HG03095 (cell line): ENCODE results near the gene P2RX5.

Experiments used
- ATAC-seq: cut with Tn5 transposase; IDR thresholded peaks from one replicate; pipeline ENCODE4 v1.9.1; 2021; ENCODE audit warnings: moderate library complexity; ENCODE audit not compliant: unreplicated experiment

P2RX5 gene

DNA sequence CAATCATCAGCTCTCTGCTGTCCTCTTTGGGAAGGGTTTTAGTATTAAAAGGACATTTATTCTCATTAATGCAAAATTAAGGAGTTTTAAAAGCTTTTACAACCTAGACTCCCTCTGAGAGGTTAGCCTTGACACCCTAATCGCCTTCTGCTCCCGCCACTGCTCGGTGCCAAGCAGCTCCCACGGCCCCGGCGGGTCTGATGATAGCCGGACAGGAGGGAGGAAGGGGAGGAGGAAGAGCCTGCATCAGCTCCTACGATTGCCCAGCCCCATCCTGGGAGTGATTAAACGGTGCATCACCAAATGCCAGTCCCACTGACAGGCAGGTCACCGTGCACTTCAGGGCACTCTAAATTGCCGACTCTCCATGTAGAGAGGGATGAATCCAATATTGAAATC, 68.2 kb downstream of the P2RX5 start:
- ATAC-seq: no peak

DNA sequence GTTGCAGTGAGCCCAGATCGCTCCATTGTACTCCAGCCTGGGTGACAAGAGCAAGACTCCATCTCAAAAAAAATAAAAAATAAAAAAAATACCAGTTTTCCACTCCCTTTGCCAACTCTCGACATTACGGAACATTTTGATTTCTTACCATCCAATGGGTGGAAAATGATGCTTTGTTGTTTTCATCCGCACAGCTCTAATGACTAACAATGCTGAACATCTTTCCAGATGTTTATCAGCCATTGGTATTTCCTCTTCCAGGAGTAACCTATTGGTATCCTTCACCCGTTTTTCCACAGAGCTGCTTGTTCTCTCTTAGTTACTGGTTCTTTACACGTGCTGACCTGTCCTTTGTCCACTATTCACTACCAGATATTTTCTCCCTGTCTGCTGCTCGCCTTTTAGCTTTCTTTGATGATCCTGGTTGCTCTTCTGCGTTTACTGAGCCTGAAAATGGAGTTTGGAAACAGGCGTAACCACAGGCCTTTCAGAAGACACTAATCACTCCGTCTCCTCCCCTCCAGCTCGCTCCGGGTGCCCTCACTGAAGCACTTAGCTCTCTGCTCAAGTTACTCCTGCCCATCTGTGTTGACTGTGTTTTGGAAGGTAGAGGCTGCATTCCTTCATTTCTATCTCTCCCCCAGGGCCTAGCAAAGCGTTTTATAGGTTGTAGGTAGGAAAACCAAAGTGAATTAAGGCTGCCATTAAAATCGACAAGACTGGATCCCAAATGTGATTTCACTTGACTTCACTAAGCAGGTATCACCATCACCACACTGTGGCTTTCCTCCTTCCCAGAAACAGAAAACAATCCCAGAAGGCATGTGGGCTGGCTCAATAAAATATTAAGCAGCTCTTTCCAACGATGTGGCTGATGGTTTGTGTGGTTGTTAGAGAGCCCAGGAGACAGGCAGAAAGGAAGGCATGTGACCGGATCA, 68.9 kb downstream of the P2RX5 start:
- ATAC-seq: no peak
